Mesothelial cell of epicardium (in vitro differentiated cells): ENCODE data around the gene ANP32A. TPM values are rescaled to one million over a fixed set of nuclear protein-coding genes. Genes with fewer than 3 reads are reported as not detected.
A peak's percentile ranks its signal among the peaks of the same experiment; 100 is the strongest.

Source experiments
- DNase-seq, 2 experiments: peaks; one replicate each; pipeline ENCODE4 v3.0.0; 2021; ENCODE audit warnings: low spot score in 2 of 2; ENCODE audit not compliant: unreplicated experiment in 2 of 2
- H3K27ac Mint-ChIP-seq: 2 replicates; pipeline ENCODE4 v1.8.0; 2021; ENCODE audit warnings: mixed read lengths
- H3K27me3 Mint-ChIP-seq: 2 replicates; pipeline ENCODE4 v1.8.0; 2021; ENCODE audit warnings: low read depth, mixed read lengths
- H3K36me3 Mint-ChIP-seq: 2 replicates; pipeline ENCODE4 v1.8.0; 2021; ENCODE audit warnings: mixed read lengths
- H3K4me1 Mint-ChIP-seq: 2 replicates; pipeline ENCODE4 v1.8.0; 2021; ENCODE audit warnings: mixed read lengths
- H3K4me3 Mint-ChIP-seq: 2 replicates; pipeline ENCODE4 v1.8.0; 2021; ENCODE audit warnings: mild to moderate bottlenecking, moderate library complexity, mixed read lengths
- H3K9me3 Mint-ChIP-seq: 2 replicates; pipeline ENCODE4 v1.8.0; 2021; ENCODE audit warnings: mixed read lengths
- CTCF ChIP-seq: fragments of 200-600 bp; sonication (generic); IDR thresholded peaks from one replicate; pipeline ENCODE4 v1.5.0; 2021; ENCODE audit warnings: antibody characterized with exemption; ENCODE audit not compliant: unreplicated experiment
- total RNA-seq: library from RNA; stranded (reverse); gene quantifications from 3 replicates; pipeline ENCODE4 v1.2.1, GENCODE V29; 2021

The ANP32A gene
- total RNA-seq, 1 donor from 2014 or later = 183 TPM

- no peak overlapping the region for H3K4me3 Mint-ChIP-seq
- TF ChIP-seq CTCF = no peak
- peak overlapping the region; percentile 77 for H3K27ac Mint-ChIP-seq
- peaks cover 27% of the 10 kb centered on the region for H3K36me3 Mint-ChIP-seq
- DNase-seq = no peak
- no peaks in the 10 kb centered on the region for H3K27me3 Mint-ChIP-seq
- no peaks in the 10 kb centered on the region for H3K9me3 Mint-ChIP-seq
- H3K4me1 Mint-ChIP-seq = no peaks in the 10 kb centered on the region
Measured at GRCh38 chr15:68778876-68779275, 41.8 kb downstream of the ANP32A start.

- Mint-ChIP-seq H3K4me3 (no peak overlapping the region), H3K27me3 (no peaks in the 10 kb centered on the region), H3K36me3 (peaks cover 13% of the 10 kb centered on the region), H3K9me3 (no peaks in the 10 kb centered on the region), H3K27ac (no peak overlapping the region), H3K4me1 (no peaks in the 10 kb centered on the region)
- DNase-seq = no peak
- no peak for TF ChIP-seq CTCF
Measured at GRCh38 chr15:68776477-68777270, 44.0 kb downstream of the ANP32A start.

- no peak for TF ChIP-seq CTCF
- DNase-seq = no peak
- Mint-ChIP-seq H3K27me3 (no peaks in the 10 kb centered on the region), H3K4me3 (no peak overlapping the region), H3K27ac (peak overlapping the region; percentile 25), H3K4me1 (no peaks in the 10 kb centered on the region), H3K36me3 (peaks cover 13% of the 10 kb centered on the region), H3K9me3 (no peaks in the 10 kb centered on the region)
Measured at GRCh38 chr15:68775671-68776476, 44.8 kb downstream of the ANP32A start.

DNA sequence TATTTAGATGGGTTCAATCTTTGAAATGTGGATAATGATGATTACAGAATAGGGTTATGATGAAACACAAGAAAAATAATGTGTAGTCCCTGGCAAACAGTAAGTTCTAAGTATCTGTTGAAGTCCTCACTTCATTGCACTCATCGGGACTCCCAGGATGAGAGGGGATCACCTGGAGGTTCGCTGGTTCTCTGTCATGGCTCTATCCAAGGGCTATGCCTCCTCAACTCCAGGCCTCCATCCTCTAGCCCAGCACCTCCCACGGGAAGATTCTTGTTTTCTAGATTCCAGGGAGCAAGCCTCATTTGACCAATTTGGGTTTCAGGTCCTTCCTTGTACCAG, 45.5 kb downstream of the ANP32A start:
- peaks cover 11% of the 10 kb centered on the region for H3K36me3 Mint-ChIP-seq
- no peak overlapping the region for H3K4me3 Mint-ChIP-seq
- H3K4me1 Mint-ChIP-seq = no peaks in the 10 kb centered on the region
- no peak for DNase-seq
- H3K9me3 Mint-ChIP-seq = no peaks in the 10 kb centered on the region
- no peaks in the 10 kb centered on the region for H3K27me3 Mint-ChIP-seq
- no peak overlapping the region for H3K27ac Mint-ChIP-seq
- no peak for TF ChIP-seq CTCF

GRCh38 chr15:68774521-68775235, 46.0 kb downstream of the ANP32A start:
- H3K4me3 Mint-ChIP-seq = no peak overlapping the region
- peaks cover 8% of the 10 kb centered on the region for H3K36me3 Mint-ChIP-seq
- TF ChIP-seq CTCF = no peak
- no peak for DNase-seq
- H3K9me3 Mint-ChIP-seq = no peaks in the 10 kb centered on the region
- H3K27ac Mint-ChIP-seq = no peak overlapping the region
- H3K4me1 Mint-ChIP-seq = no peaks in the 10 kb centered on the region
- no peaks in the 10 kb centered on the region for H3K27me3 Mint-ChIP-seq
